ENCODE measurements around the gene TAF11L2.

DNA sequence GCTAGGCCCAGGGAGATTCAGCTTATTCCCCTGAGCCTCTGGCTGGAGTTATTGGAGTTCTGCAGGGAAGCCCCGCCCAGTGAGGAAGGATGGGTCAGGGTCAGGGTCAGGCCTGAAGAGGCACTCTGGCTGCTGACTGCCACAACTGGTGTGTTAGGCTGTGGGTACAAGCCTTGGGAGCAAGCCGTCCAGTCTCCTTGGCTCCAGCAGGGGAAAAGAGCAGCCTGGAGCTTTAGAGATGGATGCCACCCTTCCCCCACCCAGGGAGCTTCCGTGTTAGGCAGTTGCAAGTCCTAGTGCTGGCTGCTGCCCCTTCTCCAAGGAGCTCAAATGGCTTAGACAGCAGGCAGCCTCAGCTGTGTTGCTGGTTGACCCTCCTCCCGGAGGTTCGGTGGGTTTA, 34.4 kb upstream of the TAF11L2 start:
- TF ChIP-seq, protein P1, sequence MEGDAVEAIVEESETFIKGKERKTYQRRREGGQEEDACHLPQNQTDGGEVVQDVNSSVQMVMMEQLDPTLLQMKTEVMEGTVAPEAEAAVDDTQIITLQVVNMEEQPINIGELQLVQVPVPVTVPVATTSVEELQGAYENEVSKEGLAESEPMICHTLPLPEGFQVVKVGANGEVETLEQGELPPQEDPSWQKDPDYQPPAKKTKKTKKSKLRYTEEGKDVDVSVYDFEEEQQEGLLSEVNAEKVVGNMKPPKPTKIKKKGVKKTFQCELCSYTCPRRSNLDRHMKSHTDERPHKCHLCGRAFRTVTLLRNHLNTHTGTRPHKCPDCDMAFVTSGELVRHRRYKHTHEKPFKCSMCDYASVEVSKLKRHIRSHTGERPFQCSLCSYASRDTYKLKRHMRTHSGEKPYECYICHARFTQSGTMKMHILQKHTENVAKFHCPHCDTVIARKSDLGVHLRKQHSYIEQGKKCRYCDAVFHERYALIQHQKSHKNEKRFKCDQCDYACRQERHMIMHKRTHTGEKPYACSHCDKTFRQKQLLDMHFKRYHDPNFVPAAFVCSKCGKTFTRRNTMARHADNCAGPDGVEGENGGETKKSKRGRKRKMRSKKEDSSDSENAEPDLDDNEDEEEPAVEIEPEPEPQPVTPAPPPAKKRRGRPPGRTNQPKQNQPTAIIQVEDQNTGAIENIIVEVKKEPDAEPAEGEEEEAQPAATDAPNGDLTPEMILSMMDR (conservative IDR thresholded peaks at IDR 0.05), result no peak
- TF ChIP-seq ZFX (IDR thresholded peaks at IDR 0.05), result no peak

All from C4-2B (cell line).